ENCODE results near the gene TCF7L2.

DNA sequence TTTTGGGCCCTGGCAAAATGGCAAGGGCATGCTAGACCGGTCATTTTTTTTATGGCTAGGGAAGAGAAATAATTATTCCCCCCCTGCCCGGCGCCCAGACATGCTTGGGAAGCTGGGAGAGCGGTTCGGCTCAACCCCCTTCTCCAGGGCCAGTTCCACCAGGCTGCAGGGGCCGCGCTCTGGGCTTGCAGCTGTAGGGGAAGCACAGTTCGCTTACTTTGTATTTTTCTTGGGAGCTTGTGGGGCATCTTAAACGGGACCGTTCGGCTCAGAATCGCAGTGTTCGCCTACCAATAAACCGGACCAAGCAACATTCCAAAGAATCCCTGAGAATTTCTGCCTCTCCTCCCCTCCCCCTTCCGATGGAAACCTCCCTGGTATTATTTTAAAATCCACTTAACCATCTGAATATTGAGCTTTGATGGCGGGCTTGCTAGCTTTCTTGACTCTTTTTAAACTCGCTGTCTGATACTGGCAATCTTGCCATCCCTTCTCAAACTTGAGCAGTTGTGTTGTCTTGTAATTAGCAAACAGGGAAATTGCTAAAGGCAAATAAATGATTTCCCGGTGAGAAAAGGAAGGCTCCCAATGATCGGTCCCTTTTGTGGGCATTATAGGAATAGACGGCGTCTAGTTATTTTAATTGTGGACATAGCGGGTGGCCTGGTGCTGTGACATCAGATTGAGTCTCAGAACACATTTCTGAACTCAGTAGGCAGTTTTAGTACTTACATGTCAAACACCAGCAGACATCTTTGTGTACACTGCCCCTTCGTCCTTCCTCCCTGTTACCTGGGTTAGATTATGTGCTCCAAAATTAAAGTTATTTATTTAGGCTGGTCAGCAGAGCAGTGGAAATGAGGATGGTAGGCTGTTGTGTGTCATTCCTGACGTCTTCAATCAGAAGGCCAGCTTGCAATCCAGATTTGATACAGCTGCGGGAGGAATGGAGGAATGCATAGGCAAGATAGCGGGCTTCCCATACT lies 3.4 kb downstream of the TCF7L2 start:
- TF ChIP-seq, protein P1, sequence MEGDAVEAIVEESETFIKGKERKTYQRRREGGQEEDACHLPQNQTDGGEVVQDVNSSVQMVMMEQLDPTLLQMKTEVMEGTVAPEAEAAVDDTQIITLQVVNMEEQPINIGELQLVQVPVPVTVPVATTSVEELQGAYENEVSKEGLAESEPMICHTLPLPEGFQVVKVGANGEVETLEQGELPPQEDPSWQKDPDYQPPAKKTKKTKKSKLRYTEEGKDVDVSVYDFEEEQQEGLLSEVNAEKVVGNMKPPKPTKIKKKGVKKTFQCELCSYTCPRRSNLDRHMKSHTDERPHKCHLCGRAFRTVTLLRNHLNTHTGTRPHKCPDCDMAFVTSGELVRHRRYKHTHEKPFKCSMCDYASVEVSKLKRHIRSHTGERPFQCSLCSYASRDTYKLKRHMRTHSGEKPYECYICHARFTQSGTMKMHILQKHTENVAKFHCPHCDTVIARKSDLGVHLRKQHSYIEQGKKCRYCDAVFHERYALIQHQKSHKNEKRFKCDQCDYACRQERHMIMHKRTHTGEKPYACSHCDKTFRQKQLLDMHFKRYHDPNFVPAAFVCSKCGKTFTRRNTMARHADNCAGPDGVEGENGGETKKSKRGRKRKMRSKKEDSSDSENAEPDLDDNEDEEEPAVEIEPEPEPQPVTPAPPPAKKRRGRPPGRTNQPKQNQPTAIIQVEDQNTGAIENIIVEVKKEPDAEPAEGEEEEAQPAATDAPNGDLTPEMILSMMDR (IDR thresholded peaks at IDR 0.05), result no peak
- TF ChIP-seq POLR2A (IDR thresholded peaks at IDR 0.05) (no peak), EP300 (IDR thresholded peaks at IDR 0.05) (no peak)

Data from ovary (tissue), 3 donors.